Erythroblast (primary cell): ENCODE results near the gene VWC2.

Experiments
- GATA1 ChIP-seq: IDR thresholded peaks from 2 replicates; pipeline ENCODE4 v1.6.1; 2011; ENCODE audit warnings: low read depth, mild to moderate bottlenecking, control low read depth, low read length, moderate library complexity
- POLR2A ChIP-seq: IDR thresholded peaks from 2 replicates; pipeline ENCODE4 v1.6.1; 2011; ENCODE audit warnings: mild to moderate bottlenecking, low read length

DNA sequence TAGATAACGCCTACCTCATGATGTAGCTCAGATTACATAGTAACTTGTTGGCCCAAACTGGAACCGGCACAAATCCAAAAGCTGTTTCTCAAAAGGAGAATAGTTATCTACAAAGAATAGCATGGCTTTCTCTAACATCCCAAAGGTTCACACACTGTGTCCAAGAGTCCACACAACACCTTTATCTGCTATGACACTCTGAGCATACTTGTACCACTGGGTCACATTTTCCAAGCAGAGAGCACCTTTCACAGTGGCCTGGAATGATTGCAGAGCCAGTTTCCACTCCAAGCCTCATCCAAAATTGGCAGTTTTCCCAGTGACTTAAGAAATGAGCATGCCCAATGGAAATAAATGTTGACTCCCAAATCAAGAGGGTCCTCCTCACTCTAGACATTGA, 155.3 kb downstream of the VWC2 start:
- no peak for TF ChIP-seq POLR2A
- no peak for TF ChIP-seq GATA1
